ENCODE data around the gene FAM222B. TPM values are rescaled to one million over a fixed set of nuclear protein-coding genes. Genes with fewer than 3 reads are reported as not detected.
A peak's percentile ranks its signal among the peaks of the same experiment; 100 is the strongest.

Gene FAM222B
- total and polyA plus RNA-seq, 9 of the 15 experiments (the other 6 are each of a cell fraction or from before 2014, with no cell fraction given): 4.0 to 34.6 (median 7.5) TPM

- TF ChIP-seq NR2F6 (CRISPR knock-in tag; IDR thresholded peaks at IDR 0.05) (no peak), GABPB2 (CRISPR knock-in tag; conservative IDR thresholded peaks at IDR 0.05) (no peak), MEF2A (IDR thresholded peaks at IDR 0.05; ENCODE audit: control insufficient read depth, low read depth, low read length) (peak; percentile 66; the same call in 1 of the 2 replicates), SMAD4 (CRISPR knock-in tag; conservative IDR thresholded peaks at IDR 0.05) (peak; percentile 99), MAX (CRISPR knock-in tag; IDR thresholded peaks at IDR 0.05) (peak; percentile 47; the same call in 1 of the 2 replicates), FOXK1 (CRISPR knock-in tag; IDR thresholded peaks at IDR 0.05; ENCODE audit: borderline replicate concordance) (no peak), NFIX (CRISPR knock-in tag; IDR thresholded peaks at IDR 0.05; ENCODE audit: low read depth) (no peak), CHAMP1 (IDR thresholded peaks at IDR 0.05) (peak; percentile 99), UBTF (IDR thresholded peaks at IDR 0.05; ENCODE audit: borderline replicate concordance in 1 of 2, low read depth in 2 of 2, low read length in 2 of 2) (no peak), SMAD1 (IDR thresholded peaks at IDR 0.05; ENCODE audit: low read depth, low read length, partially characterized antibody) (peak; percentile 95), VEZF1 (CRISPR knock-in tag; IDR thresholded peaks at IDR 0.05) (peak; percentile 98), TRIM28 (IDR thresholded peaks at IDR 0.05) (peak; percentile 47; the same call in 1 of the 2 replicates)
- TF ChIP-seq, protein P1, sequence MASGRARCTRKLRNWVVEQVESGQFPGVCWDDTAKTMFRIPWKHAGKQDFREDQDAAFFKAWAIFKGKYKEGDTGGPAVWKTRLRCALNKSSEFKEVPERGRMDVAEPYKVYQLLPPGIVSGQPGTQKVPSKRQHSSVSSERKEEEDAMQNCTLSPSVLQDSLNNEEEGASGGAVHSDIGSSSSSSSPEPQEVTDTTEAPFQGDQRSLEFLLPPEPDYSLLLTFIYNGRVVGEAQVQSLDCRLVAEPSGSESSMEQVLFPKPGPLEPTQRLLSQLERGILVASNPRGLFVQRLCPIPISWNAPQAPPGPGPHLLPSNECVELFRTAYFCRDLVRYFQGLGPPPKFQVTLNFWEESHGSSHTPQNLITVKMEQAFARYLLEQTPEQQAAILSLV (tag; IDR thresholded peaks at IDR 0.05): no peak
- TF ChIP-seq, protein P2, sequence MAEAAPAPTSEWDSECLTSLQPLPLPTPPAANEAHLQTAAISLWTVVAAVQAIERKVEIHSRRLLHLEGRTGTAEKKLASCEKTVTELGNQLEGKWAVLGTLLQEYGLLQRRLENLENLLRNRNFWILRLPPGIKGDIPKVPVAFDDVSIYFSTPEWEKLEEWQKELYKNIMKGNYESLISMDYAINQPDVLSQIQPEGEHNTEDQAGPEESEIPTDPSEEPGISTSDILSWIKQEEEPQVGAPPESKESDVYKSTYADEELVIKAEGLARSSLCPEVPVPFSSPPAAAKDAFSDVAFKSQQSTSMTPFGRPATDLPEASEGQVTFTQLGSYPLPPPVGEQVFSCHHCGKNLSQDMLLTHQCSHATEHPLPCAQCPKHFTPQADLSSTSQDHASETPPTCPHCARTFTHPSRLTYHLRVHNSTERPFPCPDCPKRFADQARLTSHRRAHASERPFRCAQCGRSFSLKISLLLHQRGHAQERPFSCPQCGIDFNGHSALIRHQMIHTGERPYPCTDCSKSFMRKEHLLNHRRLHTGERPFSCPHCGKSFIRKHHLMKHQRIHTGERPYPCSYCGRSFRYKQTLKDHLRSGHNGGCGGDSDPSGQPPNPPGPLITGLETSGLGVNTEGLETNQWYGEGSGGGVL (CRISPR knock-in tag; IDR thresholded peaks at IDR 0.05): no peak
These were observed 22.6 kb upstream of the FAM222B start (continued) for GRCh38 chr17:28864991-28865849.

Data from K562 (cell line).